ENCODE data around the gene PXN.
"Not testable (repeated sequence)": the region's sequence is repeated elsewhere in the genome, so short reads cannot be mapped to it uniquely, and the experiment has no call there.

Gene PXN

GRCh38 chr12:120207227-120207626 is 58.3 kb downstream of the PXN start:
- Histone ChIP-seq H3K9me3 (ENCODE audit: control insufficient read depth, low read length) (no peaks in the 10 kb centered on the region), H3K23ac (ENCODE audit: low read length in 2 of 2) (no peak overlapping the region), H4K91ac (ENCODE audit: low read length) (no peak overlapping the region), H3K4ac (ENCODE audit: low read depth in 1 of 2, low read length in 2 of 2) (no peak overlapping the region), H3K4me2 (ENCODE audit: low read length, poor library complexity, severe bottlenecking) (no peak overlapping the region), H2BK15ac (ENCODE audit: low read depth, poor library complexity, severe bottlenecking) (no peak overlapping the region), H3K9ac (ENCODE audit: low read length) (no peak overlapping the region), H2BK5ac (ENCODE audit: low read depth, low read length, poor library complexity, severe bottlenecking) (no peak overlapping the region), H3K27me3 (ENCODE audit: control insufficient read depth in 1 of 2, insufficient read depth in 1 of 2, low read length in 2 of 2) (no peaks in the 10 kb centered on the region), H2AFZ (ENCODE audit: low read depth, low read length) (no peak overlapping the region), H2BK12ac (ENCODE audit: low read length in 2 of 2) (no peak overlapping the region), H2AK5ac (ENCODE audit: low read length, severe bottlenecking) (no peak overlapping the region), H3K4me1 (ENCODE audit: control insufficient read depth, insufficient read depth, low read depth, low read length) (no peaks in the 10 kb centered on the region), H3K79me1 (replicated peaks; ENCODE audit: low read length, poor library complexity, severe bottlenecking) (peaks cover 11% of the 10 kb centered on the region), H3K18ac (ENCODE audit: low read depth in 1 of 2, low read length in 2 of 2) (no peak overlapping the region), H3K36me3 (ENCODE audit: control insufficient read depth in 1 of 2, insufficient read depth in 2 of 2, low read depth in 1 of 2, low read length in 2 of 2) (peaks cover 30 to 46% of the 10 kb centered on the region in 2 experiments), H3K27ac (ENCODE audit: low read length, poor library complexity, severe bottlenecking) (no peak overlapping the region), H2BK120ac (ENCODE audit: low read depth, low read length) (no peak overlapping the region), H3K14ac (ENCODE audit: low read length in 2 of 2) (no peak overlapping the region), H4K8ac (ENCODE audit: low read length) (no peak overlapping the region), H3K4me3 (ENCODE audit: insufficient read depth in 1 of 2, low read depth in 1 of 2, low read length in 2 of 2) (no peak overlapping the region)
- WGBS: 98% methylated on average over 13 of the region's 13 CpGs
- DNase-seq: no peak

- not testable (repeated sequence) for H3K4me1 ChIP-seq (ENCODE audit: control insufficient read depth, insufficient read depth, low read depth, low read length); H4K8ac ChIP-seq (ENCODE audit: low read length); H3K9ac ChIP-seq (ENCODE audit: low read length); H3K4me3 ChIP-seq (ENCODE audit: insufficient read depth in 1 of 2, low read depth in 1 of 2, low read length in 2 of 2); H2BK12ac ChIP-seq (ENCODE audit: low read length in 2 of 2); H2BK120ac ChIP-seq (ENCODE audit: low read depth, low read length); H3K23ac ChIP-seq (ENCODE audit: low read length in 2 of 2); H3K27me3 ChIP-seq (ENCODE audit: control insufficient read depth in 1 of 2, insufficient read depth in 1 of 2, low read length in 2 of 2); H2BK15ac ChIP-seq (ENCODE audit: low read depth, poor library complexity, severe bottlenecking); H2BK5ac ChIP-seq (ENCODE audit: low read depth, low read length, poor library complexity, severe bottlenecking); H3K4ac ChIP-seq (ENCODE audit: low read depth in 1 of 2, low read length in 2 of 2); H3K18ac ChIP-seq (ENCODE audit: low read depth in 1 of 2, low read length in 2 of 2); H2AFZ ChIP-seq (ENCODE audit: low read depth, low read length); H3K27ac ChIP-seq (ENCODE audit: low read length, poor library complexity, severe bottlenecking); H3K9me3 ChIP-seq (ENCODE audit: control insufficient read depth, low read length); DNase-seq; H3K14ac ChIP-seq (ENCODE audit: low read length in 2 of 2); H2AK5ac ChIP-seq (ENCODE audit: low read length, severe bottlenecking); H4K91ac ChIP-seq (ENCODE audit: low read length); H3K4me2 ChIP-seq (ENCODE audit: low read length, poor library complexity, severe bottlenecking)
- peaks cover 25 to 41% of the 10 kb centered on the region in 2 experiments for H3K36me3 ChIP-seq (ENCODE audit: control insufficient read depth in 1 of 2, insufficient read depth in 2 of 2, low read depth in 1 of 2, low read length in 2 of 2)
- WGBS: 100% methylated on average over 3 of the region's 5 CpGs
- peaks cover 12% of the 10 kb centered on the region for H3K79me1 ChIP-seq (replicated peaks; ENCODE audit: low read length, poor library complexity, severe bottlenecking)
These were observed 58.7 kb downstream of the PXN start for GRCh38 chr12:120206781-120207180.

- Histone ChIP-seq H2BK120ac (ENCODE audit: low read depth, low read length) (no peak overlapping the region), H2BK12ac (ENCODE audit: low read length in 2 of 2) (no peak overlapping the region), H3K4me3 (ENCODE audit: insufficient read depth in 1 of 2, low read depth in 1 of 2, low read length in 2 of 2) (no peak overlapping the region), H3K14ac (ENCODE audit: low read length in 2 of 2) (no peak overlapping the region), H3K4ac (ENCODE audit: low read depth in 1 of 2, low read length in 2 of 2) (no peak overlapping the region), H2AK5ac (ENCODE audit: low read length, severe bottlenecking) (no peak overlapping the region), H2BK5ac (ENCODE audit: low read depth, low read length, poor library complexity, severe bottlenecking) (no peak overlapping the region), H2BK15ac (ENCODE audit: low read depth, poor library complexity, severe bottlenecking) (no peak overlapping the region), H3K9me3 (ENCODE audit: control insufficient read depth, low read length) (no peaks in the 10 kb centered on the region), H3K4me2 (ENCODE audit: low read length, poor library complexity, severe bottlenecking) (no peak overlapping the region), H3K27me3 (ENCODE audit: control insufficient read depth in 1 of 2, insufficient read depth in 1 of 2, low read length in 2 of 2) (no peaks in the 10 kb centered on the region), H3K23ac (ENCODE audit: low read length in 2 of 2) (no peak overlapping the region), H3K4me1 (ENCODE audit: control insufficient read depth, insufficient read depth, low read depth, low read length) (no peaks in the 10 kb centered on the region), H4K8ac (ENCODE audit: low read length) (no peak overlapping the region), H3K27ac (ENCODE audit: low read length, poor library complexity, severe bottlenecking) (no peak overlapping the region), H3K18ac (ENCODE audit: low read depth in 1 of 2, low read length in 2 of 2) (no peak overlapping the region), H4K91ac (ENCODE audit: low read length) (no peak overlapping the region), H3K79me1 (replicated peaks; ENCODE audit: low read length, poor library complexity, severe bottlenecking) (peaks cover 12% of the 10 kb centered on the region), H3K9ac (ENCODE audit: low read length) (no peak overlapping the region), H3K36me3 (ENCODE audit: control insufficient read depth in 1 of 2, insufficient read depth in 2 of 2, low read depth in 1 of 2, low read length in 2 of 2) (peaks cover 20 to 36% of the 10 kb centered on the region in 2 experiments), H2AFZ (ENCODE audit: low read depth, low read length) (no peak overlapping the region)
- WGBS: 96% methylated on average over 10 of the region's 10 CpGs
- no peak for DNase-seq
These were observed 59.3 kb downstream of the PXN start for GRCh38 chr12:120206228-120206627.

GRCh38 chr12:120204171-120204570 is 61.4 kb downstream of the PXN start:
- Histone ChIP-seq H2BK12ac (ENCODE audit: low read length in 2 of 2) (no peak overlapping the region), H2AK5ac (ENCODE audit: low read length, severe bottlenecking) (no peak overlapping the region), H3K79me1 (replicated peaks; ENCODE audit: low read length, poor library complexity, severe bottlenecking) (peaks cover 2% of the 10 kb centered on the region), H3K18ac (ENCODE audit: low read depth in 1 of 2, low read length in 2 of 2) (no peak overlapping the region), H3K4me2 (ENCODE audit: low read length, poor library complexity, severe bottlenecking) (no peak overlapping the region), H3K14ac (ENCODE audit: low read length in 2 of 2) (no peak overlapping the region), H3K36me3 (ENCODE audit: control insufficient read depth in 1 of 2, insufficient read depth in 2 of 2, low read depth in 1 of 2, low read length in 2 of 2) (peaks cover 6 to 22% of the 10 kb centered on the region in 2 experiments), H3K27me3 (ENCODE audit: control insufficient read depth in 1 of 2, insufficient read depth in 1 of 2, low read length in 2 of 2) (no peaks in the 10 kb centered on the region), H3K27ac (ENCODE audit: low read length, poor library complexity, severe bottlenecking) (no peak overlapping the region), H2BK120ac (ENCODE audit: low read depth, low read length) (no peak overlapping the region), H4K91ac (ENCODE audit: low read length) (no peak overlapping the region), H2AFZ (ENCODE audit: low read depth, low read length) (no peak overlapping the region), H3K9me3 (ENCODE audit: control insufficient read depth, low read length) (no peaks in the 10 kb centered on the region), H3K4me1 (ENCODE audit: control insufficient read depth, insufficient read depth, low read depth, low read length) (peaks cover 1% of the 10 kb centered on the region), H2BK15ac (ENCODE audit: low read depth, poor library complexity, severe bottlenecking) (no peak overlapping the region), H4K8ac (ENCODE audit: low read length) (no peak overlapping the region), H3K23ac (ENCODE audit: low read length in 2 of 2) (no peak overlapping the region), H3K4ac (ENCODE audit: low read depth in 1 of 2, low read length in 2 of 2) (no peak overlapping the region), H2BK5ac (ENCODE audit: low read depth, low read length, poor library complexity, severe bottlenecking) (no peak overlapping the region), H3K9ac (ENCODE audit: low read length) (no peak overlapping the region), H3K4me3 (ENCODE audit: insufficient read depth in 1 of 2, low read depth in 1 of 2, low read length in 2 of 2) (no peak overlapping the region)
- no peak for DNase-seq
- 99% methylated on average over 7 of the region's 7 CpGs for WGBS

Measured in mesenchymal stem cell (in vitro differentiated cells and primary cell).